Activated B cell treated with CpG ODN at 0.5 μM for 24 hours (primary cell): Measurements from ENCODE around the gene ZNF593OS. TPM values are rescaled to one million over a fixed set of nuclear protein-coding genes. Genes with fewer than 3 reads are reported as not detected.

Experiments
- ATAC-seq: fragments of 200-7000 bp; cut with Tn5 transposase; one replicate; pipeline ENCODE4 v1.10.0; 2021; ENCODE audit warnings: low read depth, mild to moderate bottlenecking, moderate library complexity
- CTCF ChIA-PET: fragments of 350-600 bp; sonication (Branson Sonifier 250); formaldehyde crosslinking; loops from one replicate; lab custom pipeline; 2021; ENCODE audit warnings: antibody characterized with exemption; lab: Charles Lee
- POLR2A ChIA-PET: fragments of 350-600 bp; sonication (Branson Sonifier 250); formaldehyde crosslinking; loops from one replicate; lab custom pipeline; 2021; ENCODE audit warnings: antibody characterized with exemption; lab: Charles Lee
- DNase-seq: peaks from one replicate; pipeline ENCODE4 v3.0.0; 2022
- H3K27ac Mint-ChIP-seq: one replicate; pipeline ENCODE4 v1.8.0; 2020; ENCODE audit warnings: mixed read lengths
- H3K27me3 Mint-ChIP-seq: one replicate; pipeline ENCODE4 v1.8.0; 2021; ENCODE audit warnings: mixed read lengths
- H3K36me3 Mint-ChIP-seq: one replicate; pipeline ENCODE4 v1.8.0; 2021; ENCODE audit warnings: low read depth, mixed read lengths
- H3K4me1 Mint-ChIP-seq: one replicate; pipeline ENCODE4 v1.8.0; 2021; ENCODE audit warnings: mixed read lengths
- H3K4me3 Mint-ChIP-seq: one replicate; pipeline ENCODE4 v1.8.0; 2020; ENCODE audit warnings: mild to moderate bottlenecking, mixed read lengths
- H3K9me3 Mint-ChIP-seq: one replicate; pipeline ENCODE4 v1.8.0; 2020; ENCODE audit warnings: mixed read lengths
- CTCF ChIP-seq: fragments of 200-600 bp; IDR thresholded peaks from one replicate; pipeline ENCODE4 v1.8.0; 2022; ENCODE audit warnings: antibody characterized with exemption, mild to moderate bottlenecking
- intact Hi-C: fragments of 100-400 bp; cut with micrococcal nuclease; formaldehyde crosslinking; loops from one replicate; pipeline ENCODE4 v1.15.1; 2024
- total RNA-seq: library from RNA; stranded (reverse); gene quantifications from 2 replicates; pipeline ENCODE4 v1.2.3, GENCODE V29; 2022

Gene ZNF593OS
- total RNA-seq, 1 donor from 2014 or later = not detected

DNA sequence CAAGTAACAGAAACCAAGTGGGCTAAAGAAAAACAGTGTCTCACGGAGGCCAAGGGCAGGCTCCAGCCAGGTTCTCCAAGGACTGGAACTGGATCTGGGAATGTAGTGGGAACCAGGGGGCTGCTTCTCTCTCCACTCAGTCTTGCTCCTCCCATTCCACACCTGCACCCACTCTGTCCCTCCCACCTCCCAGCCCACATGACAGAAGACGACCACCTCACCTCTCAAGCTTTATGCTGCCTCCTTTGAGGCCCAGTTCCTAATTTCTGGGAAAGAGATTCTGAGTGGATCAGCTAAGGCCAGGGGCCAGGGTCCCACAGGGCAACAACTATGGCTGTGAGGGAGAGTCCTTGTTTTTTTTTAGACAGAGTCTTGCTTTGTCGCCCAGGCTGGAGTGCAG is 43.6 kb upstream of the ZNF593OS start:
- Mint-ChIP-seq H3K27ac (no peak overlapping the region), H3K4me3 (no peak overlapping the region), H3K27me3 (peaks cover 2% of the 10 kb centered on the region), H3K4me1 (no peaks in the 10 kb centered on the region), H3K9me3 (no peaks in the 10 kb centered on the region), H3K36me3 (no peaks in the 10 kb centered on the region)
- POLR2A ChIA-PET = no interaction called here
- TF ChIP-seq CTCF = no peak
- CTCF ChIA-PET = no interaction called here
- ATAC-seq (no peak), DNase-seq (no peak)
- intact Hi-C loops = no loop called here

- no peak overlapping the region for H3K27ac Mint-ChIP-seq
- H3K4me3 Mint-ChIP-seq = no peak overlapping the region
- no peak for TF ChIP-seq CTCF
- POLR2A ChIA-PET = no interaction called here
- no peaks in the 10 kb centered on the region for H3K36me3 Mint-ChIP-seq
- CTCF ChIA-PET = interaction anchor here (0.7 kb wide), 1 partner anchor 17 kb away, joined by 3 read pairs; no protein-coding TSS in a partner anchor
- peaks cover 2% of the 10 kb centered on the region for H3K27me3 Mint-ChIP-seq
- H3K4me1 Mint-ChIP-seq = no peaks in the 10 kb centered on the region
- intact Hi-C loops = no loop called here
- DNase-seq = no peak
- ATAC-seq = no peak
- no peaks in the 10 kb centered on the region for H3K9me3 Mint-ChIP-seq
Measured at GRCh38 chr1:26213335-26213905, 41.8 kb upstream of the ZNF593OS start.

- Mint-ChIP-seq H3K27ac (no peak overlapping the region), H3K36me3 (no peaks in the 10 kb centered on the region), H3K9me3 (no peaks in the 10 kb centered on the region), H3K4me3 (no peak overlapping the region), H3K4me1 (no peaks in the 10 kb centered on the region), H3K27me3 (peaks cover 2% of the 10 kb centered on the region)
- intact Hi-C loops = no loop called here
- DNase-seq (no peak), ATAC-seq (no peak)
- POLR2A ChIA-PET = no interaction called here
- no peak for TF ChIP-seq CTCF
- CTCF ChIA-PET = interaction anchor here (0.7 to 1.2 kb wide), 2 partner anchors 16 to 204 kb away, joined by 3 to 4 read pairs; no protein-coding TSS in a partner anchor
Measured at GRCh38 chr1:26212726-26213125, 41.1 kb upstream of the ZNF593OS start.

DNA sequence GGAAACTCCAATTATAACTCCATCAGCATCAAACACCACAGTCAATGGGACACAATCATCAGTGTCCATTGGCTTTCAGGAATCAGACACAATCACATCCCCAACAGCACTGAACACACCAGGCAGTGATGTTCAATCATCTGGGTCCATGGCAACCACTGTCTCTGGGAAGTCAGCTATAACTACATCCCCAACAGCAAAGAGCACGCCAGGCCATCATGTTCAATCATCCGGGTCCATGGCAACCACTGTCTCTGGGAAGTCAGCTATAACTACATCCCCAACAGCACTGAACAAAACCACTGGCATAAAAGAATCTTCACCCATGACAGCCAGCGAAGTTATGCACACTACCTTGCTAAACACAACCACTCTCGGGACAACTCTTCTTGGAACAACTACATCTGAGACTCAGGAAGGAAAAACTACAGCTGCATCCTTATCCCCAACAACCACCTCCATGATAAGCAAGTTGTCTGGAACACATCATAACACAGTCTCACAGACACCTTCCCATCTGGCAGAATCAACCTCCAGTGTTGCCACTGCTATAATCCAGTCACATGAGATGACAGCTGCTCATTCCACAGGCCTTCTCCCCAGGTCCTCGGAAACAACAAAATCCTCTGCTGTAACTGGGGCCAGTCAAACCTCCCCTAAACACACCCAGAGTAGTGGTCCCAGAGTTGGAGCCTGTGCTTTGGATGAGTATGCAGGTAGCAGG is 38.7 kb upstream of the ZNF593OS start:
- ATAC-seq (no peak), DNase-seq (no peak)
- CTCF ChIA-PET = no interaction called here
- Mint-ChIP-seq H3K27ac (no peak overlapping the region), H3K4me3 (no peak overlapping the region), H3K27me3 (peaks cover 3% of the 10 kb centered on the region), H3K9me3 (no peaks in the 10 kb centered on the region), H3K4me1 (no peaks in the 10 kb centered on the region), H3K36me3 (no peaks in the 10 kb centered on the region)
- no peak for TF ChIP-seq CTCF
- POLR2A ChIA-PET = no interaction called here
- intact Hi-C loops = no loop called here

DNA sequence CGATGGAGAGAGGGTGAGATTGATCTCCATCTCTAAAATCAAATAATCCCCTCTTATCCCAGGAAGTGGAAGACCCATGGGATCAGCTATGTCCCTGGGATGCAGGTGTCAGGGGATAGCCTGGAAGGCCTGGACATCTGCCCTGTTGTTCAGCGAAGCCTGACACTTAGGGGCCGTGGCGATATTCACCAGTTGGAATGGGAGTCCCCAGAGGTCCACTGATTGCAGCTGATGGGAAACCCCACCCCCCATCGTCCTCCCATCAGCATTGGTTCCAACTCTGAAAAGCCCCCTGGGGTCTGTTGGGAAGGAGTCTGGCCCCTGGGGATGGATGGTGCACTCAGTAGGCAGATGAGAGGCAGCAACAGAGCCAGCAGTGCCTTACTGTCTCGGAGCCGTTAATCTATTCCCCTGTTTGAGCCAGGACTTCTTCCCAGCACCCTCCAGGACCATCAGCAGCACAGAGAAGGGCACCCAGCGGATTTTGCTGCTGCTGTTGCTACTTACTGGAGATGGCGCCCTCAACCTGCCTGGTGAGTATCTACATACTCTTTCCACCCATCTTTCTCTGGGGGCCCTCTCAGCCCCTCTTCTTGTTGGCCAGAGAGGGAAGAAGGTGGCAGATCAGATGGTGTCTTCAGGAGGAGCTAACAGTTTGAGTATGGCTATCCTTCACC is 32.1 kb upstream of the ZNF593OS start:
- no peak for ATAC-seq
- Mint-ChIP-seq H3K27me3 (peaks cover 17% of the 10 kb centered on the region), H3K4me1 (no peaks in the 10 kb centered on the region), H3K27ac (no peak overlapping the region), H3K36me3 (no peaks in the 10 kb centered on the region), H3K4me3 (no peak overlapping the region), H3K9me3 (no peaks in the 10 kb centered on the region)
- intact Hi-C loops = no loop called here
- no peak for TF ChIP-seq CTCF
- POLR2A ChIA-PET = no interaction called here
- CTCF ChIA-PET = interaction anchor here (0.9 to 1.4 kb wide), 3 partner anchors 28 to 117 kb away, joined by 3 read pairs; partner anchors contain the start of gene CEP85
- no peak for DNase-seq
